K562 (cell line): ENCODE data around the gene IGSF9. TPM values are rescaled to one million over a fixed set of nuclear protein-coding genes. Genes with fewer than 3 reads are reported as not detected.

Experiments used
- CREB3 ChIP-seq: fragments of 450-650 bp; conservative IDR thresholded peaks from 2 replicates; pipeline ENCODE4 v1.6.1; 2016; ENCODE audit warnings: missing genetic modification characterization, low read depth, mild to moderate bottlenecking, missing compliant biosample characterization, moderate library complexity
- GATA2 ChIP-seq: sonication (generic); formaldehyde crosslinking; IDR thresholded peaks from 2 replicates; pipeline ENCODE4 v1.4.0; 2020; ENCODE audit warnings: mild to moderate bottlenecking, missing genetic modification reagents
- MEIS2 ChIP-seq: fragments of 450-650 bp; IDR thresholded peaks from 2 replicates; pipeline ENCODE4 v1.6.1; 2014; ENCODE audit warnings: mild to moderate bottlenecking; ENCODE audit not compliant: partially characterized antibody
- RBM17 ChIP-seq: fragments of 200-400 bp; formaldehyde crosslinking; IDR thresholded peaks from 2 replicates; pipeline ENCODE4 v1.6.1; 2017; ENCODE audit warnings: low read depth, mild to moderate bottlenecking, low read length, borderline replicate concordance
- ZBTB7A ChIP-seq: IDR thresholded peaks from 2 replicates; pipeline ENCODE4 v1.6.1; 2011; ENCODE audit warnings: low read depth, mild to moderate bottlenecking, low read length, moderate library complexity, borderline replicate concordance; ENCODE audit not compliant: control insufficient read depth
- ZNF354B ChIP-seq: fragments of 250-450 bp; sonication (Bioruptor Pico); IDR thresholded peaks from 2 replicates; pipeline ENCODE4 v1.4.0; 2020
- ZNF584 ChIP-seq: fragments of 200-800 bp; sonication (Bioruptor generic); IDR thresholded peaks from 2 replicates; pipeline ENCODE4 v1.6.1; 2016; ENCODE audit warnings: low read depth, mild to moderate bottlenecking, missing genetic modification characterization, missing compliant biosample characterization
- polyA plus RNA-seq, 8 experiments: library from polyadenylated mRNA; depleted of rRNA in 4 of 8; stranded (reverse) in 5 of 8; unstranded in 3 of 8; fragments of >200 nt; fragmentation: Nextera tagmentation in 2 of 8; fragmentation: Illumina TruSeq in 1 of 8; extraction: Ambion mirVana in 2 of 8; extraction: Trizol in 1 of 8; gene quantifications; 2 replicates each; pipeline versions ENCODE4 v1.2.1 to v1.2.3, GENCODE V29; 2011 to 2014; ENCODE audit warnings: inconsistent platforms in 1 of 8, missing spikeins in 1 of 8
- total RNA-seq, 7 experiments: library from RNA; depleted of rRNA in 6 of 7; stranded (reverse); fragments of >200 nt in 6 of 7; fragmentation: Illumina TruSeq in 2 of 7; extraction: Trizol in 2 of 7; gene quantifications; 2 replicates each; pipeline versions ENCODE4 v1.2.1 to v1.2.3, GENCODE V29; 2011 to 2021; ENCODE audit warnings: low replicate concordance in 1 of 7
- TF ChIP-seq, protein P1 (sequence below): fragments of 450-650 bp; IDR thresholded peaks from 2 replicates; pipeline ENCODE4 v1.6.1; 2016; ENCODE audit warnings: mild to moderate bottlenecking, moderate library complexity
- TF ChIP-seq, protein P2 (sequence below), 2 experiments: IDR thresholded peaks in 1 of 2; conservative IDR thresholded peaks in 1 of 2; 2 replicates each; pipeline ENCODE4 v1.6.1; 2016; ENCODE audit warnings: low read depth in 2 of 2, mild to moderate bottlenecking in 1 of 2, missing compliant biosample characterization in 1 of 2, missing genetic modification characterization in 1 of 2, moderate library complexity in 1 of 2

IGSF9 gene
- total and polyA plus RNA-seq, 9 of the 15 experiments (the other 6 are each of a cell fraction or from before 2014, with no cell fraction given) = 0.03 to 0.29 (median 0.07) TPM; not detected in 1

- TF ChIP-seq MEIS2 (peak; percentile 48), GATA2 (CRISPR knock-in tag) (peak; percentile 32; the same call in 1 of the 2 replicates), CREB3 (tag) (0 out of 2 replicates have a peak, but pooled peaks have one; percentile 40), ZNF354B (no peak), ZBTB7A (no peak), ZNF584 (CRISPR knock-in tag) (no peak), RBM17 (no peak)
- TF ChIP-seq, protein P1, sequence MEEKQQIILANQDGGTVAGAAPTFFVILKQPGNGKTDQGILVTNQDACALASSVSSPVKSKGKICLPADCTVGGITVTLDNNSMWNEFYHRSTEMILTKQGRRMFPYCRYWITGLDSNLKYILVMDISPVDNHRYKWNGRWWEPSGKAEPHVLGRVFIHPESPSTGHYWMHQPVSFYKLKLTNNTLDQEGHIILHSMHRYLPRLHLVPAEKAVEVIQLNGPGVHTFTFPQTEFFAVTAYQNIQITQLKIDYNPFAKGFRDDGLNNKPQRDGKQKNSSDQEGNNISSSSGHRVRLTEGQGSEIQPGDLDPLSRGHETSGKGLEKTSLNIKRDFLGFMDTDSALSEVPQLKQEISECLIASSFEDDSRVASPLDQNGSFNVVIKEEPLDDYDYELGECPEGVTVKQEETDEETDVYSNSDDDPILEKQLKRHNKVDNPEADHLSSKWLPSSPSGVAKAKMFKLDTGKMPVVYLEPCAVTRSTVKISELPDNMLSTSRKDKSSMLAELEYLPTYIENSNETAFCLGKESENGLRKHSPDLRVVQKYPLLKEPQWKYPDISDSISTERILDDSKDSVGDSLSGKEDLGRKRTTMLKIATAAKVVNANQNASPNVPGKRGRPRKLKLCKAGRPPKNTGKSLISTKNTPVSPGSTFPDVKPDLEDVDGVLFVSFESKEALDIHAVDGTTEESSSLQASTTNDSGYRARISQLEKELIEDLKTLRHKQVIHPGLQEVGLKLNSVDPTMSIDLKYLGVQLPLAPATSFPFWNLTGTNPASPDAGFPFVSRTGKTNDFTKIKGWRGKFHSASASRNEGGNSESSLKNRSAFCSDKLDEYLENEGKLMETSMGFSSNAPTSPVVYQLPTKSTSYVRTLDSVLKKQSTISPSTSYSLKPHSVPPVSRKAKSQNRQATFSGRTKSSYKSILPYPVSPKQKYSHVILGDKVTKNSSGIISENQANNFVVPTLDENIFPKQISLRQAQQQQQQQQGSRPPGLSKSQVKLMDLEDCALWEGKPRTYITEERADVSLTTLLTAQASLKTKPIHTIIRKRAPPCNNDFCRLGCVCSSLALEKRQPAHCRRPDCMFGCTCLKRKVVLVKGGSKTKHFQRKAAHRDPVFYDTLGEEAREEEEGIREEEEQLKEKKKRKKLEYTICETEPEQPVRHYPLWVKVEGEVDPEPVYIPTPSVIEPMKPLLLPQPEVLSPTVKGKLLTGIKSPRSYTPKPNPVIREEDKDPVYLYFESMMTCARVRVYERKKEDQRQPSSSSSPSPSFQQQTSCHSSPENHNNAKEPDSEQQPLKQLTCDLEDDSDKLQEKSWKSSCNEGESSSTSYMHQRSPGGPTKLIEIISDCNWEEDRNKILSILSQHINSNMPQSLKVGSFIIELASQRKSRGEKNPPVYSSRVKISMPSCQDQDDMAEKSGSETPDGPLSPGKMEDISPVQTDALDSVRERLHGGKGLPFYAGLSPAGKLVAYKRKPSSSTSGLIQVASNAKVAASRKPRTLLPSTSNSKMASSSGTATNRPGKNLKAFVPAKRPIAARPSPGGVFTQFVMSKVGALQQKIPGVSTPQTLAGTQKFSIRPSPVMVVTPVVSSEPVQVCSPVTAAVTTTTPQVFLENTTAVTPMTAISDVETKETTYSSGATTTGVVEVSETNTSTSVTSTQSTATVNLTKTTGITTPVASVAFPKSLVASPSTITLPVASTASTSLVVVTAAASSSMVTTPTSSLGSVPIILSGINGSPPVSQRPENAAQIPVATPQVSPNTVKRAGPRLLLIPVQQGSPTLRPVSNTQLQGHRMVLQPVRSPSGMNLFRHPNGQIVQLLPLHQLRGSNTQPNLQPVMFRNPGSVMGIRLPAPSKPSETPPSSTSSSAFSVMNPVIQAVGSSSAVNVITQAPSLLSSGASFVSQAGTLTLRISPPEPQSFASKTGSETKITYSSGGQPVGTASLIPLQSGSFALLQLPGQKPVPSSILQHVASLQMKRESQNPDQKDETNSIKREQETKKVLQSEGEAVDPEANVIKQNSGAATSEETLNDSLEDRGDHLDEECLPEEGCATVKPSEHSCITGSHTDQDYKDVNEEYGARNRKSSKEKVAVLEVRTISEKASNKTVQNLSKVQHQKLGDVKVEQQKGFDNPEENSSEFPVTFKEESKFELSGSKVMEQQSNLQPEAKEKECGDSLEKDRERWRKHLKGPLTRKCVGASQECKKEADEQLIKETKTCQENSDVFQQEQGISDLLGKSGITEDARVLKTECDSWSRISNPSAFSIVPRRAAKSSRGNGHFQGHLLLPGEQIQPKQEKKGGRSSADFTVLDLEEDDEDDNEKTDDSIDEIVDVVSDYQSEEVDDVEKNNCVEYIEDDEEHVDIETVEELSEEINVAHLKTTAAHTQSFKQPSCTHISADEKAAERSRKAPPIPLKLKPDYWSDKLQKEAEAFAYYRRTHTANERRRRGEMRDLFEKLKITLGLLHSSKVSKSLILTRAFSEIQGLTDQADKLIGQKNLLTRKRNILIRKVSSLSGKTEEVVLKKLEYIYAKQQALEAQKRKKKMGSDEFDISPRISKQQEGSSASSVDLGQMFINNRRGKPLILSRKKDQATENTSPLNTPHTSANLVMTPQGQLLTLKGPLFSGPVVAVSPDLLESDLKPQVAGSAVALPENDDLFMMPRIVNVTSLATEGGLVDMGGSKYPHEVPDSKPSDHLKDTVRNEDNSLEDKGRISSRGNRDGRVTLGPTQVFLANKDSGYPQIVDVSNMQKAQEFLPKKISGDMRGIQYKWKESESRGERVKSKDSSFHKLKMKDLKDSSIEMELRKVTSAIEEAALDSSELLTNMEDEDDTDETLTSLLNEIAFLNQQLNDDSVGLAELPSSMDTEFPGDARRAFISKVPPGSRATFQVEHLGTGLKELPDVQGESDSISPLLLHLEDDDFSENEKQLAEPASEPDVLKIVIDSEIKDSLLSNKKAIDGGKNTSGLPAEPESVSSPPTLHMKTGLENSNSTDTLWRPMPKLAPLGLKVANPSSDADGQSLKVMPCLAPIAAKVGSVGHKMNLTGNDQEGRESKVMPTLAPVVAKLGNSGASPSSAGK = 0 out of 2 replicates have a peak, but pooled peaks have one; percentile 12
- TF ChIP-seq, protein P2, sequence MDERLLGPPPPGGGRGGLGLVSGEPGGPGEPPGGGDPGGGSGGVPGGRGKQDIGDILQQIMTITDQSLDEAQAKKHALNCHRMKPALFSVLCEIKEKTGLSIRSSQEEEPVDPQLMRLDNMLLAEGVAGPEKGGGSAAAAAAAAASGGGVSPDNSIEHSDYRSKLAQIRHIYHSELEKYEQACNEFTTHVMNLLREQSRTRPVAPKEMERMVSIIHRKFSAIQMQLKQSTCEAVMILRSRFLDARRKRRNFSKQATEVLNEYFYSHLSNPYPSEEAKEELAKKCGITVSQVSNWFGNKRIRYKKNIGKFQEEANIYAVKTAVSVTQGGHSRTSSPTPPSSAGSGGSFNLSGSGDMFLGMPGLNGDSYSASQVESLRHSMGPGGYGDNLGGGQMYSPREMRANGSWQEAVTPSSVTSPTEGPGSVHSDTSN (CRISPR knock-in tag; IDR thresholded peaks at IDR 0.05; ENCODE audit: low read depth) = no peak
- TF ChIP-seq, protein P2 (tag; conservative IDR thresholded peaks at IDR 0.05; ENCODE audit: low read depth) = 0 out of 2 replicates have a peak, but pooled peaks have one; percentile 54
These were observed 44.6 kb downstream of the IGSF9 start (continued) for GRCh38 chr1:159900755-159901360.
